Adrenal gland (tissue), 5 donors: ENCODE data around the gene KRTAP10-10.

Source experiments
- POLR2A ChIP-seq, 2 donors: fragments of 450-650 bp; IDR thresholded peaks; one replicate each; pipeline ENCODE4 v1.6.1; 2017; ENCODE audit warnings: antibody characterized with exemption in 2 of 2, mild to moderate bottlenecking in 2 of 2, moderate library complexity in 1 of 2
- TF ChIP-seq, protein P1 (sequence below), 6 experiments: fragments of 450-650 bp in 4 of 6; fragments of 200-600 bp in 2 of 6; sonication (generic) in 1 of 6; IDR thresholded peaks; 1 replicate in 5 of 6; 2 replicates in 1 of 6; pipeline versions ENCODE4 v1.5.1 to v1.8.0; 2016 to 2021; ENCODE audit warnings: antibody characterized with exemption in 6 of 6, mild to moderate bottlenecking in 2 of 6, moderate library complexity in 1 of 6
- donor health status: DM: no; HTN: no; CAD: no.

DNA sequence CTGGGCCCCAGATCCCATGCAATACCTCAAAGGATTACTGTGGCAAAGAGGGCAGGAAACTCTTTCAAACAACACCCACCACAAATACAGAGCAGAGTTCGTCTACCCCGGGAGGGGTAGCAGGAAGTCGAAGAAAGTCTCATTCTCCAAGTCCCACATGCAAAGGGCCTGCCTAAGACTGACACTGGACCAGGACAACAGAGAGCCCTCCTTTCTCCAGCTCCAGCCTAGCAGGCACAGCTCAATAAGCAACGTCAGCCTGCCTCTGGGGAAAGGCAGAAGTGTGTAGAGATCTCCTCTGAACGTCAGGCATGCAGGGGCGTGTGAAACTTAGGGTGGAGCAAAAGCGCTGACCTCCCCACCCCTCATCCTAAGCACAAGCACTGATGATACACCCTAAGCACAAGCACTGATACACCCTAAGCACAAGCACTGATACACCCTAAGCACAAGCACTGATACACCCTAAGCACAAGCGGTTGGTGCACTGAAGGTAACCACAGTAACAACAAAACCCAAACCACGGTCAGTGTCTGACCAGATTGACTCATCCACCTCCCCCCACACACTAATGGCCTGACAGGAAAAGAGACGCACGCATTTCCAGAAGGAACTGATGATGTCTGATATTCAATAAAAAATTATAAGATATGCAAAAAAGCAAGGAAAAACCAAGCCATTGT is 21.9 kb downstream of the KRTAP10-10 start:
- TF ChIP-seq, protein P1, sequence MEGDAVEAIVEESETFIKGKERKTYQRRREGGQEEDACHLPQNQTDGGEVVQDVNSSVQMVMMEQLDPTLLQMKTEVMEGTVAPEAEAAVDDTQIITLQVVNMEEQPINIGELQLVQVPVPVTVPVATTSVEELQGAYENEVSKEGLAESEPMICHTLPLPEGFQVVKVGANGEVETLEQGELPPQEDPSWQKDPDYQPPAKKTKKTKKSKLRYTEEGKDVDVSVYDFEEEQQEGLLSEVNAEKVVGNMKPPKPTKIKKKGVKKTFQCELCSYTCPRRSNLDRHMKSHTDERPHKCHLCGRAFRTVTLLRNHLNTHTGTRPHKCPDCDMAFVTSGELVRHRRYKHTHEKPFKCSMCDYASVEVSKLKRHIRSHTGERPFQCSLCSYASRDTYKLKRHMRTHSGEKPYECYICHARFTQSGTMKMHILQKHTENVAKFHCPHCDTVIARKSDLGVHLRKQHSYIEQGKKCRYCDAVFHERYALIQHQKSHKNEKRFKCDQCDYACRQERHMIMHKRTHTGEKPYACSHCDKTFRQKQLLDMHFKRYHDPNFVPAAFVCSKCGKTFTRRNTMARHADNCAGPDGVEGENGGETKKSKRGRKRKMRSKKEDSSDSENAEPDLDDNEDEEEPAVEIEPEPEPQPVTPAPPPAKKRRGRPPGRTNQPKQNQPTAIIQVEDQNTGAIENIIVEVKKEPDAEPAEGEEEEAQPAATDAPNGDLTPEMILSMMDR (IDR thresholded peaks at IDR 0.05), result no peak
- no peak for TF ChIP-seq POLR2A (IDR thresholded peaks at IDR 0.05)
